Measurements from ENCODE around the gene CDIPT.
"Not testable (repeated sequence)": the region's sequence is repeated elsewhere in the genome, so short reads cannot be mapped to it uniquely, and the experiment has no call there.

The CDIPT gene

GRCh38 chr16:29894352-29894751 is 31.3 kb upstream of the CDIPT start:
- DNase-seq: no peak

DNA sequence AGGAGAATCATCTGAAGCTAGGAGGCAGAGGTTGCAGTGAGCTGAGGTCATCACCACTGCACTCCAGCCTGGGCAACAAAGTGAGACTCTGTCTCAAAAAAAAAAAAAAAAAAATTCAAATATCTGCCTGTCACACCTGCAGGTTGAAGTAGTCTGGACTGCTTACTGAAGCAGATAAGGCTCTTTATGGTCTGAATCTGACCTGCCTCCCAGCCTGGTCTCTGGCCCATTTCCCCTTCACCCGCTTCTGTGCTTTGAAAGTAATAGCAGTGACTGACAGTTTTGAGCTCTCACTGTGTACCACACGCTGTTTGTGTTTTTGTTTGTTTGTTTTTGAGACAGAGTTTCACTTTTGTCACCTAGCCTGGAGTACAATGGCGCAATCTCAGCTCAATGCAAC is 30.5 kb upstream of the CDIPT start:
- no peak for DNase-seq

GRCh38 chr16:29892458-29892813 is 29.4 kb upstream of the CDIPT start:
- no peak for DNase-seq

GRCh38 chr16:29891525-29892457 is 28.8 kb upstream of the CDIPT start:
- DNase-seq: no peak

GRCh38 chr16:29889372-29889771 is 26.3 kb upstream of the CDIPT start:
- not testable (repeated sequence) for DNase-seq

- no peak for DNase-seq
Observed at GRCh38 chr16:29883987-29884386, 21.0 kb upstream of the CDIPT start.

DNA sequence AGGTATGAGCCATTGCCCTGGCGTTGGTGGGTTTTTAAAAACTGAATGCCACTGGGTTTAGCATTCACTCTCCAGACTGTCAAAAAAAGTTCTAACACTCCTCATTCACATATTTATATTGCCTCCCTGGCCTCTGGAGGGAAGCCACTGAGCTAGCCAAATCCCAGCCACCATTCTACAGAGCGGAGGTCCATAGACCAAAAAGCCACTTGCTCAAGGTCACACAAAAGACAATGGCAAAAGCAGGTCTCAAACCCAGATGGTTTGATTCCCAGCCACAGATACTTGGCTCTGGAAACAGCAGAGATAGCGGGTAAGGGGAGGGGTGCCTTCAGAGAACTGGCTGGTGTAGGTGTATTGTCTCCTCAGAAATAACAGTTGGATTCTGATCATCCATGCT is 18.0 kb upstream of the CDIPT start:
- DNase-seq: no peak

DNA sequence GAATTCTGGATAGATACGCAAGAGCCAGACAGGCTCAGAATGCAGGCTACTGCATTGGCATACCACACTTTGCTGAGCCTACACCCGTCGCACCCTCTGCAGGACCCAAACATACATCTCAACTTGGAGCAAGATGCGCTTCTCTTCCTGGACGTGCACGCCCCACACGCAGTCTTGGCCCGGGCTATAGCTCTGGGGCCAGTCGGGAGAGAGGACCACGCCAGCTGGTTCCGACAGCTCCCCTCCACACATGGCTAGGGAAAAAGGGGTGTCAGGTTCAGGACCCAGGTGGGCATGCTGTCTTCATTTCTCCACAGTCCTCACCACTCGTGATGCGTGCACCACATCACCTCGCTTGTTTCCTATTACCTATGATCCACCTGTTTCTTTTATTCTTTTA is 15.1 kb upstream of the CDIPT start:
- no peak for DNase-seq

- DNase-seq: no peak
Observed at GRCh38 chr16:29877266-29877961, 14.4 kb upstream of the CDIPT start.

DNA sequence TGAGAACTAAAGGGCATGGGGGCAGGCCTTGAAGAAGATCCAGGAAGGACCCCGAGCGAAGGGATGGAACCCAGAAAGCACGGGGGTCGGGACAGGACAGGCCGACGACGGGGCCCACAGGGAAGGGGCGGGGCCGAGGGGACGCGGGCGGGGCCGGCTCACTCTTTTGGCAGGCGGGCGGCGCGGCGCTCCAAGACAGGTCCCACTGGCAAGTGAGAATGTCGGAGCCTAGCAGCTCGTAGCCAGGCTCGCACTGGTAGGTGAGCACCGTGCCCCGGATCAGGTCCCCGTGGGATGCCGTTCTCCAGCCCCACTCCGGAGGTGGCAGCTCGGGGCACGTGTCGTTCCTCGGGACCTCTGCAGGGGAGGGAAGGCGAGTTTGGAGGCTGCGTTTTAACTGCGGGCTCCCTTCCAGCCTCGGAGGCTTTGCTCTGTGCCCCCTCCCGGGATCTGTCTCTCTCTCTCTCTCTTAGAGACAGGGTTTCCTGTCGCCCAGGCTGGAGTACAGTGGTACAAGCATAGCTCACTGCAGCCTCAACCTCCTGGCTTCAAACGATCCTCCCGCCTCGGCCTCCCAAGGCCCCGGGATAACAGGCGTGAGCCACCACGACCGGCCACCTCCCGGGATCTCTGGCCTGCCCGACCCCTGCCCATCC is 13.7 kb upstream of the CDIPT start:
- DNase-seq: no peak

- DNase-seq: no peak
Observed at GRCh38 chr16:29876217-29876593, 13.2 kb upstream of the CDIPT start.

DNA sequence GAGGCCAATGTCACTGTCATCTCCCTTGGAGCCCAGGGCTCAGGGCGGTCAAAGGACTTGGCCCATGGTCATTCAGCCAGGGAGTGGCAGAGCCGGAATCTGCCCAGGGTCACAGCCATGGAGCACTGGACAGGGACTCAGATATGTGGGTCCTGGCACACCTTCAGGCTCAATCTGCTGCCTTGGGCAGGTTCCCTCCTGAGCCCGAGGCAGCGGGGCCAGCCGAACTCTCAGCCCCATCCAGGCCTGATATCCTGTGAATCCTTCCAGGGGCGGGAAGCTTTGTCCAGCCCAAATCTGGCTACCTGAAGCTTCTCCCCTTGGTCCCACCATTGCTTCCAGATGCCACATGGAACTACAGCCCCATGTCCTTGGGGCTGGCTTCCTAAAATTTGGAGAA is 12.2 kb upstream of the CDIPT start:
- no peak for DNase-seq

DNA sequence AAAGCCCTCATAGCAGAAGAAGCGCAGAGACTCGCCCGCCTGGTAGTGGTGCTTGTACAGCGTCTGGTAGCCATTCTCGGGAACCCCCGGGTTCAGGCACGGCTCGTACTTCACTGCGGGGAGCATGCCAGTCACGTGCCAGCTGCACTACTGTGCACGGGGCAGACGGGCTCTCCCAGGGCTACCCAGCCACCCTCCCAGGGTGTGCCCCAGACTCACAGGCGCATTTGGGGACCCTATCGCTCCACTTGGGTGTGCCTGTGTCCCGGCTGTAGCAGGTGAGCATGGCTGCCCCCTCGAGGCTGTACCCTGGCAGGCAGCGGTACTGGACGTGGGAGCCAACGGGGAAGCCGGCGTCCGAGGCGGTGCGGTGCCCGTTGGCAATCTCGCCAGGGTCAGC is 10.3 kb upstream of the CDIPT start:
- DNase-seq: no peak

- no peak for DNase-seq
Observed at GRCh38 chr16:29871822-29872546, 9.0 kb upstream of the CDIPT start.

GRCh38 chr16:29869067-29869466 is 6.0 kb upstream of the CDIPT start:
- not testable (repeated sequence) for DNase-seq

- no peak for DNase-seq
Observed at GRCh38 chr16:29868396-29869009, 5.5 kb upstream of the CDIPT start.

DNA sequence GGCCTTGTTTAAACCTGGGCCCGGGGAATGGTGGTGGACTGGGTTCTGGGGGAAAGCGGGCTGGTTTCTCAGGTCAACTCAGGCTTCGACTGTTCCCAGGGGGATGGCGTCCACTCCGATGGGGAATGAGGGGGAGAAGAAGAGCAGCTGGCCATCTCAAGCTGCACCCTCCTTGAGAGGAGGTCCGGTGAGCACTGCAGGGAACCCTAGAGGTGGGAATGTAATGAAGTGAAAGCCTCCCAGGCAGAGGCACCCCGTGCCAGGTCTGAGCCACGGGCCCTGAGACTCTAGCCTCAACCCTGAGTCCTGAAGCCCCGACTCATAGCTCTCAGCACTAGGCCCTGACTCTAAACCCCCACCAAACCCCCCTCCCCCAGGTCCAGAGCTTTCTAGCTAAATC is 1.2 kb upstream of the CDIPT start:
- no peak for DNase-seq

DNA sequence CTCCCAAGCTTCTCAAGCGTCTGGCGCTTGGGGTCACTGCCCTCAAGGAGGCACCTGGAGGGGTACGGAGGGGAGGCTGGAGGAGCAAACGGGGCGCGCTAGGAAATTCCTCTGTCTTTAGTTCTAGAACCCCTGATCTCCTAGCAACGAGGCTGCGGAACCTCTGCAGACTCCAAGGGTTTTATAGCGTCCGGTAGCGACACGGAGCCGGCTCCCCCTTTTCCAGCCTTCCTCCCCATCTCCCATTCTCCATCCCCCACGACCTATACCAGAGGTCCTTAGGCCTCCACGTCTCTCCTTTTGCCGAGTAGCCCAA is 601 bp upstream of the CDIPT start:
- DNase-seq: no peak

GRCh38 chr16:29862383-29862883 is 593 bp downstream of the CDIPT start:
- no peak for DNase-seq

- DNase-seq: no peak
Observed at GRCh38 chr16:29860218-29860617, 2.8 kb downstream of the CDIPT start.

DNA sequence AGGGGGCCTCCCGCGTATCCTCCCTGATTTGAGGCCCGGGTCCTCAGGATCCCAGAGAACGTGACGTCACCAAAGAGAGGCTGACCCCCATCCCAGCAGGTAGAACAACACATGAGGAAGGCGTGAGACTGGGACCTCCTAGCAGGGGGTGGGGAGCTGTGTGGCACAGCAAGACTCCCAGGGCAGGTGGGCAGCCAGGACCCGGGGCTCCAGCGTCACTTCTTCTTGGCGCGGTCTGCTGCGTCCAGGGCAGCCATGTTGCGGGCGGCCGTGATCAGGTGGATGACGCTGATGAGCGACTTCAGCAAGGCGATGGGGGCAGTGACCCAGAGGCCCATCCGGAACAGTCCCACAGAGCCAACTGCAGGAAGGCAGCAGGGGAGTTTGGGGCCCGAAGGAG is 4.1 kb downstream of the CDIPT start:
- DNase-seq: no peak

DNA sequence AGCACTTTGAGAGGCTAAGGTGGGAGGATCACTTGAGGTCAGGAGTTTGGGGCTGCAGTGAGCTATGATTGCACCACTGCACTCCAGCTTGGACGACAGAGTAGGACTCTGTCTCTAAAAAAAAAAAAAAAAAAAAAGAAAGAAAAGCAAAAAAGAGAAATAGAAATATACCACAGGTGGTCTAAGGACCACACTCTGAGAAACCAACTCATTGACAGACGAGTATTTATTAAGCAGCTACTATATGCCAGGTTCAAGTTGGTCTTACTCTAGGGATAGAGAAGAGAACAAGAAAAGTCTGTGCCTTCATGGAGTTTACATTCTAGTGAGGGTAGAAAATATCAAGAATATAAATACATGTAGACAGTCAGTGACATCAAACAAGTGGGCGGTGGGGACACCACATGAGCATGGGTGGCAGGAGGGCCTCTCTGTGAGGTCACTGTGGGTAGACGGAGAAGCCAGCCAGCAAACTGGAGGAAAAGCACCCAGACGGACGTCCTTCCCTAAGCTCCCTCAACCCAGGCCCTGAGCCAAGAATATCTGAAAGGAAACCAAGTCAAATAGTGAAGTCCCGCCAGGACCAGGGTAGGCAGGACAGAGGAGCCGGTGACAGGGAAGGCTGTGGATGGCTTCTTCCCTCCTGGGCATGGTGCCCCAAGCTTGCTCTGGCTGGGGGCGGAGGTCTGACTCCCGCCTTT is 4.7 kb downstream of the CDIPT start:
- DNase-seq: no peak

All from KG1 (cell line).